ENCODE results near the gene NFE2L1.
"Not testable (repeated sequence)": the region's sequence is repeated elsewhere in the genome, so short reads cannot be mapped to it uniquely, and the experiment has no call there.

NFE2L1 gene

GRCh38 chr17:48031966-48032365 is 16.2 kb upstream of the NFE2L1 start:
- no peak overlapping the region for H3K4me3 Mint-ChIP-seq
- no peak for TF ChIP-seq CTCF (IDR thresholded peaks at IDR 0.05; ENCODE audit: unreplicated experiment in 3 of 3)
- no peak overlapping the region for H3K27ac Mint-ChIP-seq
- H3K36me3 Mint-ChIP-seq (ENCODE audit: low read depth): no peaks in the 10 kb centered on the region
- H3K4me1 Mint-ChIP-seq: peaks cover 16% of the 10 kb centered on the region
- H3K9me3 Mint-ChIP-seq: no peaks in the 10 kb centered on the region
- peaks cover 14% of the 10 kb centered on the region for H3K27me3 Mint-ChIP-seq (ENCODE audit: low read depth)

DNA sequence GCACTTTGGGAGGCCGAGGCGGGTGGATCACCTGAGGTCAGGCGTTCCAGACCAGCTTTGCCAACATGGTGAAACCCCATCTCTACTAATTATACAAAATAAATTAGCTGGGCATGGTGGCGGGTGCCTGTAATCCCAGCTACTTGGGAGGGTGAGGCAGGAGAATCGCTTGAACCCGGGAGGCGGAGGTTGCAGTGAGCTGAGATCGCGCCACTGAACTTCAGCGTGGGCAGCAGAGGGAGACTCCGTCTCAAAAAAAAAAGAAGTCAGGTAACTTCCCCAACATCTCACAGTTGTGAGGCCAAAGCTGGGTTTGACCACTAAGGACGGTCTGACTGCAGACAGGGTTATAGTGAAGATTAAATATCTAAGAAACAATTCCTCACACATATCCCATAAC is 13.4 kb upstream of the NFE2L1 start:
- Mint-ChIP-seq H3K27me3 (ENCODE audit: low read depth) (peaks cover 14% of the 10 kb centered on the region), H3K4me1 (peaks cover 23% of the 10 kb centered on the region)
- not testable (repeated sequence) for H3K27ac Mint-ChIP-seq; H3K4me3 Mint-ChIP-seq; H3K36me3 Mint-ChIP-seq (ENCODE audit: low read depth); H3K9me3 Mint-ChIP-seq

- Mint-ChIP-seq H3K4me3 (peak overlapping the region; percentile 75 to 89 (median 86)), H3K27ac (peak overlapping the region in 2 of 3 experiments; percentile 58 to 59), H3K27me3 (ENCODE audit: low read depth) (peaks cover 14% of the 10 kb centered on the region), H3K36me3 (ENCODE audit: low read depth) (no peaks in the 10 kb centered on the region), H3K9me3 (no peaks in the 10 kb centered on the region), H3K4me1 (peaks cover 16% of the 10 kb centered on the region)
- no peak for TF ChIP-seq CTCF (IDR thresholded peaks at IDR 0.05; ENCODE audit: unreplicated experiment in 3 of 3)
These were observed 11.5 kb upstream of the NFE2L1 start for GRCh38 chr17:48036693-48037035.

- TF ChIP-seq CTCF (IDR thresholded peaks at IDR 0.05; ENCODE audit: unreplicated experiment in 3 of 3): peak; percentile 46 to 58 (median 53)
- H3K4me1 Mint-ChIP-seq: peaks cover 16% of the 10 kb centered on the region
- peaks cover 14% of the 10 kb centered on the region for H3K27me3 Mint-ChIP-seq (ENCODE audit: low read depth)
- H3K9me3 Mint-ChIP-seq: no peaks in the 10 kb centered on the region
- peak within 1 kb of the TSS; percentile 32 to 93 (median 62) for H3K27ac Mint-ChIP-seq
- peak within 1 kb of the TSS; percentile 86 to 93 (median 89) for H3K4me3 Mint-ChIP-seq
- H3K36me3 Mint-ChIP-seq (ENCODE audit: low read depth): no peaks in the 10 kb centered on the region
These were observed 10.9 kb upstream of the NFE2L1 start, which contains the start of gene COPZ2 for GRCh38 chr17:48037036-48037837. COPZ2 (minus strand) TSS chr17:48037797; CDS start chr17:48037777, 20 bp downstream.

DNA sequence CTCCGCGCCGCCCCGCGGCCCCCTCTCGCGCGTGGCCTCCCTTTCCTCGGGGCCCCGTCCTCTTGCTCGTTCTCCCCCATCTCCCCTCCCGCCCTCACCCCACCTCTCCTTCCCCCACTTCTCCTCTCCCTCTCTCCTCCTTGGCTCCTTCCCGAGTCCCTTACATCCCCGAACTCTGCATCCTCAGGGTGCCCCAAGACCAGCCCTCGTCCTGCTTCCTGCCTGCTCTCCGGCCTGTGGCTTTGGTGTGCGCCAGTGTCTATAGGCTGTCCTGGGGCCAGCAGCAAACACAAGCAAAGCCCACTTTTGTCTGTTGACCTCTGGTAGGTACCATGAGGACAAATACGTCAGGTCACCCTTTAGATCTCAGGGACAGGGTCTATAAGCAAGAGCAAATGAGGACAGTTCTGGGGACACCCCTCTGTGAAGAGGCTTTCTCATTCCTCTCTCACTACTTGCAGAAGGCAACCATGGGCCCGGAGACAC is 10.3 kb upstream of the NFE2L1 start:
- no peaks in the 10 kb centered on the region for H3K36me3 Mint-ChIP-seq (ENCODE audit: low read depth)
- TF ChIP-seq CTCF (IDR thresholded peaks at IDR 0.05; ENCODE audit: unreplicated experiment in 3 of 3): no peak
- H3K9me3 Mint-ChIP-seq: no peaks in the 10 kb centered on the region
- peaks cover 14% of the 10 kb centered on the region for H3K27me3 Mint-ChIP-seq (ENCODE audit: low read depth)
- peaks cover 16% of the 10 kb centered on the region for H3K4me1 Mint-ChIP-seq
- peak overlapping the region; percentile 86 to 93 (median 89) for H3K4me3 Mint-ChIP-seq
- peak overlapping the region; percentile 32 to 93 (median 62) for H3K27ac Mint-ChIP-seq

- Mint-ChIP-seq H3K36me3 (ENCODE audit: low read depth) (no peaks in the 10 kb centered on the region), H3K27ac (peak overlapping the region in 2 of 3 experiments; percentile 62 to 93), H3K4me1 (peaks cover 16% of the 10 kb centered on the region), H3K27me3 (ENCODE audit: low read depth) (peaks cover 10% of the 10 kb centered on the region), H3K9me3 (no peaks in the 10 kb centered on the region), H3K4me3 (peak overlapping the region; percentile 86 to 93 (median 89))
- no peak for TF ChIP-seq CTCF (IDR thresholded peaks at IDR 0.05; ENCODE audit: unreplicated experiment in 3 of 3)
These were observed 9.5 kb upstream of the NFE2L1 start for GRCh38 chr17:48038687-48039086.
